HG03045 (cell line): Measurements from ENCODE around the gene LGALS16.
"Not testable (repeated sequence)": the region's sequence is repeated elsewhere in the genome, so short reads cannot be mapped to it uniquely, and the experiment has no call there.

ENCODE experiments used
- ATAC-seq: cut with Tn5 transposase; IDR thresholded peaks from one replicate; pipeline ENCODE4 v1.9.1; 2021; ENCODE audit warnings: mild to moderate bottlenecking, moderate library complexity; ENCODE audit not compliant: unreplicated experiment

The LGALS16 gene

GRCh38 chr19:39677961-39678889 lies 22.5 kb downstream of the LGALS16 start:
- no peak for ATAC-seq

- ATAC-seq, result peak; percentile 57
These were observed 23.5 kb downstream of the LGALS16 start for GRCh38 chr19:39679056-39679790.

GRCh38 chr19:39679791-39680168 lies 24.1 kb downstream of the LGALS16 start:
- peak; percentile 12 for ATAC-seq

- no peak for ATAC-seq
These were observed 24.9 kb downstream of the LGALS16 start for GRCh38 chr19:39680593-39680992.

GRCh38 chr19:39681416-39681815 lies 25.7 kb downstream of the LGALS16 start:
- ATAC-seq, result no peak

GRCh38 chr19:39684267-39684666 lies 28.6 kb downstream of the LGALS16 start:
- ATAC-seq, result no peak

GRCh38 chr19:39686739-39687138 lies 31.0 kb downstream of the LGALS16 start:
- ATAC-seq, result no peak

- not testable (repeated sequence) for ATAC-seq
These were observed 32.9 kb downstream of the LGALS16 start for GRCh38 chr19:39688637-39689036.

- ATAC-seq, result no peak
These were observed 36.5 kb downstream of the LGALS16 start for GRCh38 chr19:39692166-39692565.

GRCh38 chr19:39692822-39693221 lies 37.1 kb downstream of the LGALS16 start:
- no peak for ATAC-seq

GRCh38 chr19:39695759-39696158 lies 40.0 kb downstream of the LGALS16 start:
- no peak for ATAC-seq

GRCh38 chr19:39696387-39696786 lies 40.7 kb downstream of the LGALS16 start:
- ATAC-seq, result no peak

GRCh38 chr19:39698535-39698934 lies 42.8 kb downstream of the LGALS16 start:
- ATAC-seq, result no peak

GRCh38 chr19:39701291-39701690 lies 45.6 kb downstream of the LGALS16 start:
- peak; percentile 54 for ATAC-seq

- ATAC-seq, result no peak
These were observed 48.7 kb downstream of the LGALS16 start, which contains the start of gene LGALS14 for GRCh38 chr19:39704181-39705044. Gene LGALS14 (plus strand): TSS chr19:39704481. CDS start chr19:39704529, 48 bp downstream.

- no peak for ATAC-seq
These were observed 50.0 kb downstream of the LGALS16 start for GRCh38 chr19:39705578-39706188.

GRCh38 chr19:39708594-39708993 lies 52.9 kb downstream of the LGALS16 start:
- ATAC-seq, result no peak

GRCh38 chr19:39709026-39709872 lies 53.5 kb downstream of the LGALS16 start:
- ATAC-seq, result no peak
